CD4-positive, alpha-beta T cell (primary cell): ENCODE results near the gene APBA2. TPM values are rescaled to one million over a fixed set of nuclear protein-coding genes. Genes with fewer than 3 reads are reported as not detected.

Experiments used
- ATAC-seq: fragments of 200-7000 bp; cut with Tn5 transposase; one replicate; pipeline ENCODE4 v1.10.0; 2022; ENCODE audit warnings: mild to moderate bottlenecking; ENCODE audit not compliant: poor library complexity
- CTCF ChIA-PET: fragments of 350-600 bp; sonication (Branson Sonifier 250); formaldehyde crosslinking; loops from one replicate; lab custom pipeline; 2021; ENCODE audit warnings: antibody characterized with exemption, inconsistent platforms; lab: Charles Lee
- POLR2A ChIA-PET: fragments of 350-600 bp; sonication (Branson Sonifier 250); formaldehyde crosslinking; loops from one replicate; lab custom pipeline; 2021; ENCODE audit warnings: antibody characterized with exemption, inconsistent platforms; lab: Charles Lee
- DNase-seq, 14 experiments: peaks; one replicate each; pipeline ENCODE4 v3.0.0-alpha.2; 2013 to 2020; ENCODE audit warnings: mixed read lengths in 2 of 14
- H3K27ac ChIP-seq, 2 donors: one replicate each; pipeline versions ENCODE4 v1.5.1 to v1.7.0; 2013; ENCODE audit warnings: low read length in 2 of 2, low read depth in 1 of 2, mild to moderate bottlenecking in 1 of 2
- H3K27me3 ChIP-seq, 2 experiments: 1 replicate in 1 of 2; 2 replicates in 1 of 2; pipeline versions ENCODE4 v1.6.1 to v1.7.0; 2013; ENCODE audit warnings: low read length in 2 of 2, control low read depth in 1 of 2, mild to moderate bottlenecking in 1 of 2, moderate library complexity in 1 of 2; ENCODE audit not compliant: insufficient read depth in 2 of 2, control insufficient read depth in 1 of 2
- H3K36me3 ChIP-seq: one replicate; pipeline ENCODE4 v1.6.1; 2013; ENCODE audit warnings: low read length, control low read depth; ENCODE audit not compliant: insufficient read depth
- H3K4me1 ChIP-seq: one replicate; pipeline ENCODE4 v1.6.1; 2013; ENCODE audit warnings: low read length, control low read depth; ENCODE audit not compliant: insufficient read depth
- H3K4me3 ChIP-seq: one replicate; pipeline ENCODE4 v1.5.1; 2013; ENCODE audit warnings: mild to moderate bottlenecking, low read length, moderate library complexity
- H3K9me3 ChIP-seq, 2 experiments: 1 replicate in 1 of 2; 2 replicates in 1 of 2; pipeline versions ENCODE4 v1.6.1 to v1.7.0; 2013; ENCODE audit warnings: low read length in 2 of 2, mild to moderate bottlenecking in 2 of 2, control low read depth in 1 of 2, moderate library complexity in 1 of 2; ENCODE audit not compliant: control insufficient read depth in 1 of 2, insufficient read depth in 1 of 2
- H3K27ac Mint-ChIP-seq: one replicate; pipeline ENCODE4 v1.8.0; 2020; ENCODE audit warnings: mixed read lengths
- H3K27me3 Mint-ChIP-seq: one replicate; pipeline ENCODE4 v1.8.0; 2021; ENCODE audit warnings: mixed read lengths
- H3K36me3 Mint-ChIP-seq: one replicate; pipeline ENCODE4 v1.8.0; 2021; ENCODE audit warnings: low read depth, mixed read lengths
- H3K4me1 Mint-ChIP-seq: one replicate; pipeline ENCODE4 v1.8.0; 2021; ENCODE audit warnings: low read depth, mixed read lengths
- H3K4me3 Mint-ChIP-seq: one replicate; pipeline ENCODE4 v1.8.0; 2020; ENCODE audit warnings: mild to moderate bottlenecking, mixed read lengths
- H3K9me3 Mint-ChIP-seq: one replicate; pipeline ENCODE4 v1.8.0; 2020; ENCODE audit warnings: mixed read lengths
- intact Hi-C, 2 experiments: fragments of 100-400 bp; cut with DNase I in 1 of 2; cut with micrococcal nuclease in 1 of 2; formaldehyde crosslinking; loops; one replicate each; pipeline versions ENCODE4 v1.15.1 to v1.9.0; 2023 to 2025; cut with DNase I, micrococcal nuclease
- total RNA-seq, 174 experiments: library from RNA in 2 of 174; stranded (reverse) in 2 of 174; gene quantifications; one replicate each; pipeline ENCODE4 v1.2.3 and lab custom pipeline; 2021 to 2026
- TF ChIP-seq, protein P1 (sequence below): fragments of 200-600 bp; IDR thresholded peaks from one replicate; pipeline ENCODE4 v1.8.0; 2022; ENCODE audit warnings: antibody characterized with exemption, mild to moderate bottlenecking

Gene APBA2
- total RNA-seq, 2 experiments from 2014 or later = 123 to 126 TPM

DNA sequence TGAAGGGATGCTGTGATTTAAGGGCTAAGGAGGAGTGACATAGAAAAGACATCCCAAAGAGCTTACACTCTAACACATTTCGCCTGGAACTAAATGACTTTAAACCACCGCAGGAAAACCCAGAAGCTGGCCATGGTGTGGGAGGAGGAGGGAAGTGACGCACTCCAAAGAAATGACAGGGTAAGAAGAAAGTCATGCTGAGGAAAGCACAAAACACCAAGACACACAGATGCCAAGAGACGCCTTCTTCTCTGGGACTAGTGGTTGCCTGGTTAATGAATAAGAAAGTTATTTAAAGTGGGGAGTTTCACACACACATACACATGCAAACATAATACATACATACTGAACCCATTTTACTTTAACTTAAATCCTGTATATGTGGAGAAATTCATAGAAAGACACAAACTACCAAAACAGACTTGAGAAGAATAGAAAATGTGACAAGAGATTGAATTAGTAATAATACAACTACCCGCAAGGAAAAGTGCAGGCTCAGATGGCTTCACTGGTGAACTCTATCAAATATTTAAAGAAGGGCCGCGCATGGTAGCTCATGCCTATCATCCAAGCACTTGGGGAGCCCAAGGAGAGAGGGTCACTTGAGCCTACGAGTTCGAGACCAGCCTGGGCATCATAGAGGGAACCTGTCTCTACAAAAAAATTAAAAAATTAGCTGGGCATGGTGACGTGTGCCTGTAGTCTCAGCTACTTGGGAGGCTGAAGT, 258.3 kb downstream of the APBA2 start:
- TF ChIP-seq, protein P1, sequence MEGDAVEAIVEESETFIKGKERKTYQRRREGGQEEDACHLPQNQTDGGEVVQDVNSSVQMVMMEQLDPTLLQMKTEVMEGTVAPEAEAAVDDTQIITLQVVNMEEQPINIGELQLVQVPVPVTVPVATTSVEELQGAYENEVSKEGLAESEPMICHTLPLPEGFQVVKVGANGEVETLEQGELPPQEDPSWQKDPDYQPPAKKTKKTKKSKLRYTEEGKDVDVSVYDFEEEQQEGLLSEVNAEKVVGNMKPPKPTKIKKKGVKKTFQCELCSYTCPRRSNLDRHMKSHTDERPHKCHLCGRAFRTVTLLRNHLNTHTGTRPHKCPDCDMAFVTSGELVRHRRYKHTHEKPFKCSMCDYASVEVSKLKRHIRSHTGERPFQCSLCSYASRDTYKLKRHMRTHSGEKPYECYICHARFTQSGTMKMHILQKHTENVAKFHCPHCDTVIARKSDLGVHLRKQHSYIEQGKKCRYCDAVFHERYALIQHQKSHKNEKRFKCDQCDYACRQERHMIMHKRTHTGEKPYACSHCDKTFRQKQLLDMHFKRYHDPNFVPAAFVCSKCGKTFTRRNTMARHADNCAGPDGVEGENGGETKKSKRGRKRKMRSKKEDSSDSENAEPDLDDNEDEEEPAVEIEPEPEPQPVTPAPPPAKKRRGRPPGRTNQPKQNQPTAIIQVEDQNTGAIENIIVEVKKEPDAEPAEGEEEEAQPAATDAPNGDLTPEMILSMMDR = no peak
- intact Hi-C loops = no loop called here
- Histone ChIP-seq H3K4me3 (no peak overlapping the region), H3K9me3 (peaks cover 0 to 7% of the 10 kb centered on the region in 2 experiments), H3K36me3 (no peaks in the 10 kb centered on the region), H3K4me1 (peaks cover 6% of the 10 kb centered on the region), H3K27ac (no peak overlapping the region), H3K27me3 (peaks cover 18 to 21% of the 10 kb centered on the region in 2 experiments)
- POLR2A ChIA-PET = no interaction called here
- H3K9me3 Mint-ChIP-seq = no peaks in the 10 kb centered on the region
- H3K27ac Mint-ChIP-seq = no peak overlapping the region
- no peak overlapping the region for H3K4me3 Mint-ChIP-seq
- H3K4me1 Mint-ChIP-seq = peaks cover 8% of the 10 kb centered on the region
- H3K27me3 Mint-ChIP-seq = peaks cover 54% of the 10 kb centered on the region
- no peaks in the 10 kb centered on the region for H3K36me3 Mint-ChIP-seq
- CTCF ChIA-PET = no interaction called here
- DNase-seq (no peak), ATAC-seq (no peak)

DNA sequence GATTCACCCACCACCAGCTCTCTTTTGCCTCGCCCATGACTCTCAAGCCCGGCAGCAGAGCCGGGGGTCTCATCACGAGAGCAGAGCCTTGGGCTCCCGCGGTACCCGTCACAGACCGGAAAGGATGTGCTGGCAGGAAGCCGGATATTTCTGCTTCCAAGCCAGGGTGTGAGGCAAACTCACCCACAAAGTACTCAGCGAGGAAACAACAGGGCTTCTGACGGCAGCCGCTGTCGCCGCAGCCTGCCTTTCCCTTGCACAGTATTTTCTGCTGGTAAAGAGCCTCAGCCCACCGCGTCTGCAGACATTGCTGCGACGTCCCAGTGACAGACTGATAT, 263.9 kb downstream of the APBA2 start:
- no peak overlapping the region for H3K4me3 ChIP-seq
- H3K27me3 Mint-ChIP-seq = peaks cover 8% of the 10 kb centered on the region
- H3K9me3 ChIP-seq = peaks cover 0 to 10% of the 10 kb centered on the region in 2 experiments
- POLR2A ChIA-PET = no interaction called here
- ATAC-seq = no peak
- CTCF ChIA-PET = no interaction called here
- intact Hi-C loops = no loop called here
- DNase-seq = no peak
- H3K9me3 Mint-ChIP-seq = peaks cover 6% of the 10 kb centered on the region
- no peaks in the 10 kb centered on the region for H3K4me1 ChIP-seq
- no peaks in the 10 kb centered on the region for H3K27me3 ChIP-seq
- TF ChIP-seq, protein P1 = no peak
- no peak overlapping the region for H3K27ac Mint-ChIP-seq
- no peaks in the 10 kb centered on the region for H3K36me3 ChIP-seq
- no peaks in the 10 kb centered on the region for H3K4me1 Mint-ChIP-seq
- no peaks in the 10 kb centered on the region for H3K36me3 Mint-ChIP-seq
- H3K27ac ChIP-seq = no peak overlapping the region
- no peak overlapping the region for H3K4me3 Mint-ChIP-seq

DNA sequence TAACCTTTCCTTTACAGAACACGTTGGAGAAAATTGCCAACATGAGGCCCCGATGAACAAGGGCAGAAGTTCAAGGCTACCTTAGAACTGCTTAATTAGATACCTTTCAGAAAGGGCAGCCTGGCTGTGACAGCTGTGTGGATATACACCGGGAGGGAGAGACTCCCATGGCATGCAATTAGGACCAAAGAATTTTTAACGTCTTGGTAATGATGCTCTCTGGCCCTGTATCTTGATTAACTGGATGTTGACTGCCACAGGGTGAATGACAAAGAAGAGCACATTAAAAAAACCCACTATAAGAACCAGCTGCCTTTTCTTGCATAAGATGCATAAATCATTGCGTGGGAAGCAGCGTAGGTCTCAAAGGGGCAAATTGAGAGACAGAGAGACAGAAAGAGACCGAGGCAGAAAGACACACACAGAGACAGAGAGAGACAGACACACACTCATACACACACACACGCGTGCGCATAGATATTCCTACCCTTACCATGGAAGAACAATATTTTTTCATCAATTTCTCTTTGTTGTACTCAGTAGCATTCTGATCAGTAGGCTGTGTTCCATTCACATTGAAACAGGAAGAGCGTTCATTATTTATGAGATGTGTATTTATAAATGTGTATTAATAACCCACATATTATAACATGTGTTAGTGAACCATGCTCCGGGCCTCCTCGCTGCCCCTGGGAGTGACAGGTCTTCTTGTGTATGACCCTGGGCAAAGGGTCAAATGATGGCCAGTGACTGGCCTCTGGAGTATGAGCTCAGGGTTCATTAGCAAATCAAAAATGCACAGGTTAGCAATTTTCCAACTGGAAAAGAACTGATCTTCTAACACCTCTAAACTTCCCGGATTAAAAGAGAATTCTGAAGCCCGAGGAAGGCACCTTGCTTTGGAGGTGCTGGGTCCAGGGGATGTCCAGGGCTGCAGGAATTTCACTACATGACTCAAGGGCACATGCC, 265.0 kb downstream of the APBA2 start:
- ChIA-PET CTCF (no interaction called here), POLR2A (no interaction called here)
- Histone ChIP-seq H3K4me3 (no peak overlapping the region), H3K36me3 (no peaks in the 10 kb centered on the region), H3K27me3 (no peaks in the 10 kb centered on the region), H3K9me3 (peaks cover 0 to 10% of the 10 kb centered on the region in 2 experiments), H3K27ac (no peak overlapping the region), H3K4me1 (no peaks in the 10 kb centered on the region)
- TF ChIP-seq, protein P1 = no peak
- ATAC-seq (no peak), DNase-seq (no peak)
- Mint-ChIP-seq H3K9me3 (peaks cover 6% of the 10 kb centered on the region), H3K27me3 (peaks cover 16% of the 10 kb centered on the region), H3K4me1 (no peaks in the 10 kb centered on the region), H3K4me3 (no peak overlapping the region), H3K27ac (no peak overlapping the region), H3K36me3 (no peaks in the 10 kb centered on the region)
- intact Hi-C loops = no loop called here
